Hepatocyte (in vitro differentiated cells): Measurements from ENCODE around the gene RPRM. TPM values are rescaled to one million over a fixed set of nuclear protein-coding genes. Genes with fewer than 3 reads are reported as not detected.

Experiments
- DNase-seq: peaks from one replicate; pipeline ENCODE4 v3.0.0-alpha.2; 2016; ENCODE audit warnings: low spot score
- H2AFZ ChIP-seq: fragments of 200-600 bp; sonication (generic); 2 replicates; pipeline ENCODE4 v1.6.0; 2016; ENCODE audit warnings: antibody characterized with exemption, mild to moderate bottlenecking
- H3K27ac ChIP-seq: fragments of 200-600 bp; sonication (generic); 2 replicates; pipeline ENCODE4 v1.5.1; 2016; ENCODE audit warnings: mild to moderate bottlenecking
- H3K27me3 ChIP-seq: fragments of 200-600 bp; sonication (generic); 2 replicates; pipeline ENCODE4 v1.6.1; 2016
- H3K36me3 ChIP-seq: fragments of 200-600 bp; sonication (generic); replicated peaks from 2 replicates; pipeline ENCODE4 v1.5.1; 2016; ENCODE audit warnings: low read depth; ENCODE audit not compliant: insufficient read depth
- H3K4me1 ChIP-seq: fragments of 200-600 bp; sonication (generic); 2 replicates; pipeline ENCODE4 v1.5.1; 2016; ENCODE audit warnings: mild to moderate bottlenecking, moderate library complexity; ENCODE audit not compliant: insufficient read depth
- H3K4me2 ChIP-seq: fragments of 200-600 bp; sonication (generic); 2 replicates; pipeline ENCODE4 v1.6.0; 2016
- H3K4me3 ChIP-seq: fragments of 200-600 bp; sonication (generic); 2 replicates; pipeline ENCODE4 v1.5.1; 2016; ENCODE audit warnings: mild to moderate bottlenecking
- H3K79me2 ChIP-seq: fragments of 200-600 bp; sonication (generic); 2 replicates; pipeline ENCODE4 v1.6.0; 2017; ENCODE audit warnings: mild to moderate bottlenecking
- H3K9me2 ChIP-seq: fragments of 200-600 bp; sonication (generic); replicated peaks from 2 replicates; pipeline ENCODE4 v1.6.0; 2017; ENCODE audit warnings: mild to moderate bottlenecking; ENCODE audit not compliant: insufficient read depth
- H3K9me3 ChIP-seq: fragments of 200-600 bp; sonication (generic); 2 replicates; pipeline ENCODE4 v1.5.1; 2016; ENCODE audit warnings: low read depth, mild to moderate bottlenecking
- H4K20me1 ChIP-seq: fragments of 200-600 bp; sonication (generic); 2 replicates; pipeline ENCODE4 v1.6.0; 2016; ENCODE audit warnings: mild to moderate bottlenecking; ENCODE audit not compliant: insufficient read depth, poor library complexity, severe bottlenecking
- CTCF ChIP-seq: fragments of 200-600 bp; sonication (generic); IDR thresholded peaks from 2 replicates; pipeline ENCODE4 v1.5.1; 2016; ENCODE audit warnings: antibody characterized with exemption, mild to moderate bottlenecking; ENCODE audit not compliant: poor library complexity
- EZH2 ChIP-seq: fragments of 200-600 bp; sonication (generic); IDR thresholded peaks from 2 replicates; pipeline ENCODE4 v1.6.1; 2016; ENCODE audit warnings: antibody characterized with exemption, mild to moderate bottlenecking, borderline replicate concordance
- EZH2phosphoT487 ChIP-seq: fragments of 200-600 bp; sonication (generic); IDR thresholded peaks from one replicate; pipeline ENCODE4 v1.6.1; 2018; ENCODE audit warnings: antibody characterized with exemption, mild to moderate bottlenecking, low read depth, moderate library complexity; ENCODE audit not compliant: unreplicated experiment, severe bottlenecking
- WGBS: methylation state at CpG from one replicate; pipeline ENCODE4 v1.1.6; 2016; ENCODE audit warnings: low lambda C conversion rate; ENCODE audit errors: missing lambda C conversion rate; 5-methylcytosine and 5-hydroxymethylcytosine counted together
- polyA plus RNA-seq: library from polyadenylated mRNA; unstranded; fragments of >200 nt; fragmentation: Nextera tagmentation; extraction: Ambion mirVana; gene quantifications from 2 replicates; pipeline ENCODE4 v1.2.1, GENCODE V29; 2016
- total RNA-seq: library from RNA; depleted of rRNA; stranded (reverse); fragments of >200 nt; gene quantifications from 2 replicates; pipeline ENCODE4 v1.2.3, GENCODE V29; 2014

The RPRM gene
- total and polyA plus RNA-seq, 2 experiments from 2014 or later = 1.7 to 3.4 TPM

DNA sequence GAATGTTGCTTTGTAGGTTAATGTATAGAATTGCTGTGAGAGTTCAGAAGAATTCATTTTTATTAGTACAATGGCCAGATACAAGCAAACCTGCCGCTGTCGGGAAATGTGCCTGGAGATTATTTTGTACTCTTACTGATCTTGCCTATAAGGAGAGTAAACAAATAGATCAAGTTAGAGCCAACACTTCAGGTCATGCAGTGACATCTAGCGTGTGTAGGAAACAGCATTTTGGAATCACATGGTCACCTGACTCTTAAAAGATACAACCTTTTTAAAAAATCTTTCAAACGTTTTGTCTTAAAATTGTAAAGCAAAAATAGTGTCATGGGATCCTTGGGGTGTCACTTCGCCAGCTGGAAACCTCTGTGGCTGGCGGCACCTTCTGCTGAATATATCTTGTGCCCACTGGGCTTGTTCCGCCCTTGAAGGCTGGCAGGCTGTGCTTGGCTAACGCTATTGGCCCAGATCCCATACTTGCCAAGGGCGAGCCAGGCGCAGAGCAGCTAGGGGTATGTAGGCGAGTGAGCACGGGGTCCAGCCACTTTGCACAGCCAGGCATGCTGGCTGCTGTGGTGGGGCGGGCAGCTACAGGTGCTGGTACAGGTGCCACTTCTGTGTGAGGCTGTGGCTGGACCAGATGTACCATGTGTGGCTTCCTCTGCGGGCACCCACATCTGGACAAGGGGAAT, 19.5 kb upstream of the RPRM start:
- H3K4me3 ChIP-seq = no peak overlapping the region
- H3K79me2 ChIP-seq = no peaks in the 10 kb centered on the region
- no peak for DNase-seq
- no peaks in the 10 kb centered on the region for H3K4me1 ChIP-seq
- no peak overlapping the region for H3K4me2 ChIP-seq
- no peaks in the 10 kb centered on the region for H3K27me3 ChIP-seq
- H3K9me3 ChIP-seq = no peaks in the 10 kb centered on the region
- no peaks in the 10 kb centered on the region for H3K9me2 ChIP-seq
- WGBS = 92% methylated on average over 14 of the region's 14 CpGs
- H2AFZ ChIP-seq = no peak overlapping the region
- no peaks in the 10 kb centered on the region for H4K20me1 ChIP-seq
- no peaks in the 10 kb centered on the region for H3K36me3 ChIP-seq
- no peak overlapping the region for H3K27ac ChIP-seq
- TF ChIP-seq EZH2phosphoT487 (no peak), CTCF (no peak), EZH2 (no peak)

DNA sequence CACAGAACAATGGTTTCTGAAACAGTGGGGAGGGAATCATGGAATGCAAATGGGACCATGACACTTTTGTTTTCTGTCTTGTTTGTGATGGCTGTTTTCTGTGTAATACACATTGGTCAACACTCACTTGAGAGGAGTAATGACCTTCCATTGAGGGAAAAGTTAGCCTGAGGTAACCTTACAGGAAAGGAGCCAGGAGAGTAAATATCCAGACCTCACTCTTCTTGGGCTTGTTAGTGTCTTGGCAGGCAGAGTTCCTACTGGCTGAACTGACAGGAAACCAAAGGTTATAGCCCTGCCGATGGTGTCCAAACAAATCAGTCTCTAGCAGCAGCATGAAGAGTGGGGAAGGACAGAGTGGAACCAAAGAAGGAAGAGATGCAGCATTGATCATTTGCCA, 17.2 kb upstream of the RPRM start:
- 19% methylated on average over 1 of the region's 1 CpG for WGBS
- Histone ChIP-seq H4K20me1 (no peaks in the 10 kb centered on the region), H3K27ac (no peak overlapping the region), H2AFZ (no peak overlapping the region), H3K4me3 (no peak overlapping the region), H3K9me3 (no peaks in the 10 kb centered on the region), H3K9me2 (no peaks in the 10 kb centered on the region), H3K79me2 (no peaks in the 10 kb centered on the region), H3K27me3 (no peaks in the 10 kb centered on the region), H3K4me1 (no peaks in the 10 kb centered on the region), H3K4me2 (no peak overlapping the region), H3K36me3 (no peaks in the 10 kb centered on the region)
- TF ChIP-seq EZH2 = no peak
- DNase-seq = no peak

DNA sequence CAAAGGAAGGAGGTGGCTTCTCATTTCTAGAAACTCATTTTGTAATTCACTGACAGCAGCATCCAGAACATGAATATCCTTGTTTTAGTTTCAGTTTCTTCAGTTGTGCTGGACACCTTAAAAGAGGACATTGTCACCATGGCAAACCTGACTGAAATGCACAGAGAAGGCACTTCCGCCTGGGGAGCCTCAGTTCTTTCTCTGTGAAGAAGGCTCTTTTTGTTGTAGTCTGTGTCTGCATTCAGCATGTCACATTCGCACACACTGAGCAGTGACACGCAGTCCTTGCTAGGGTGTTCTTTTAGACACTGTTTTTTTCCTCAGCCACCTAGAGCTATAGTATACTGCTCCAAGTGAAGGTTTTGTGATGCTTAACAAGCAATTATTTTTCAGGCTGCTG, 9.5 kb upstream of the RPRM start:
- TF ChIP-seq EZH2phosphoT487 (no peak), CTCF (no peak), EZH2 (no peak)
- Histone ChIP-seq H3K79me2 (no peaks in the 10 kb centered on the region), H3K27ac (no peak overlapping the region), H3K9me3 (no peaks in the 10 kb centered on the region), H3K9me2 (no peaks in the 10 kb centered on the region), H3K4me3 (no peak overlapping the region), H2AFZ (no peak overlapping the region), H4K20me1 (no peaks in the 10 kb centered on the region), H3K27me3 (no peaks in the 10 kb centered on the region), H3K4me1 (no peaks in the 10 kb centered on the region), H3K36me3 (no peaks in the 10 kb centered on the region), H3K4me2 (no peak overlapping the region)
- no peak for DNase-seq
- WGBS = 67% methylated on average over 3 of the region's 3 CpGs

DNA sequence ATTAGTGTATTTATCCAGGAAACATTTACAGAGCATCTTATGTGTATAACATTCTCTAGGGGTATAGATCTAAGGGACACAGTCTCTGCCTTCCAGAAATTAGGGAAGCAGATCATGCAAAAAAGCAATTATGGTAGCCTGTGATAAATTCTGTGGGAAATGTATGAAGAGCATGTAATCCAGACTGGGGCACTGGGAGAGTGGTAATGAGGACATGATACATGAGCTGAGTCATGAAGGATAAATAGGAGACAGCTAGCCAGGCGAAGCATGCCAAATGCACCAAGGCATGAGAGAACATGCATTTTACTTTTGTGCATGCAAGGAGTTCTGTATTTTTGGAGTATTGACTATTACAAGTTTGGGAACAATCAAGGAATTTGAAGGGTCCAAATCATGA, 8.9 kb upstream of the RPRM start:
- Histone ChIP-seq H4K20me1 (no peaks in the 10 kb centered on the region), H3K79me2 (no peaks in the 10 kb centered on the region), H3K27me3 (no peaks in the 10 kb centered on the region), H3K4me2 (no peak overlapping the region), H2AFZ (no peak overlapping the region), H3K9me2 (no peaks in the 10 kb centered on the region), H3K4me1 (no peaks in the 10 kb centered on the region), H3K9me3 (no peaks in the 10 kb centered on the region), H3K4me3 (no peak overlapping the region), H3K36me3 (no peaks in the 10 kb centered on the region), H3K27ac (no peak overlapping the region)
- no peak for TF ChIP-seq CTCF
- no peak for TF ChIP-seq EZH2
- no peak for TF ChIP-seq EZH2phosphoT487
- 89% methylated on average over 1 of the region's 1 CpG for WGBS
- no peak for DNase-seq
